DOHH2 (cell line): ENCODE measurements around the gene AGBL4.

Source experiments
- H3F3A ChIP-seq: fragments of 200-600 bp; sonication (generic), shearing (Covaris generic); 2 replicates; pipeline ENCODE4 v1.6.0; 2016; ENCODE audit warnings: antibody characterized with exemption, mild to moderate bottlenecking; ENCODE audit not compliant: control insufficient read depth, insufficient read depth
- H3K27ac ChIP-seq: fragments of 200-600 bp; sonication (generic); 2 replicates; pipeline ENCODE4 v1.5.1; 2014; ENCODE audit warnings: low read depth, mild to moderate bottlenecking, low read length, moderate library complexity
- H3K27me3 ChIP-seq: fragments of 200-600 bp; sonication (generic); 2 replicates; pipeline ENCODE4 v1.6.1; 2014; ENCODE audit warnings: mild to moderate bottlenecking, low read length, mixed read lengths; ENCODE audit not compliant: control insufficient read depth
- H3K36me3 ChIP-seq: fragments of 200-600 bp; sonication (generic); 2 replicates; pipeline ENCODE4 v1.6.1; 2014; ENCODE audit warnings: mild to moderate bottlenecking, low read length, moderate library complexity, mixed read lengths; ENCODE audit not compliant: control insufficient read depth
- H3K4me1 ChIP-seq: fragments of 200-600 bp; sonication (generic); 2 replicates; pipeline ENCODE4 v1.6.1; 2014; ENCODE audit warnings: mild to moderate bottlenecking, low read length, mixed read lengths; ENCODE audit not compliant: control insufficient read depth
- H3K4me2 ChIP-seq: fragments of 200-600 bp; sonication (generic); 2 replicates; pipeline ENCODE4 v1.6.0; 2014; ENCODE audit warnings: mild to moderate bottlenecking, low read length, moderate library complexity
- H3K4me3 ChIP-seq: fragments of 200-600 bp; sonication (generic); 2 replicates; pipeline ENCODE4 v1.5.1; 2014; ENCODE audit warnings: mild to moderate bottlenecking, low read length, mixed read lengths
- H3K79me2 ChIP-seq: fragments of 200-600 bp; sonication (generic); 2 replicates; pipeline ENCODE4 v1.6.1; 2014; ENCODE audit warnings: mild to moderate bottlenecking, low read length, mixed read lengths; ENCODE audit not compliant: control insufficient read depth
- H3K9me2 ChIP-seq: fragments of 200-600 bp; sonication (generic); replicated peaks from 2 replicates; pipeline ENCODE4 v1.6.1; 2014; ENCODE audit warnings: mild to moderate bottlenecking, low read length, mixed read lengths; ENCODE audit not compliant: control insufficient read depth
- H3K9me3 ChIP-seq: fragments of 200-600 bp; sonication (generic); 2 replicates; pipeline ENCODE4 v1.6.1; 2014; ENCODE audit warnings: antibody characterized with exemption, low read length, mixed read lengths; ENCODE audit not compliant: control insufficient read depth, insufficient read depth
- H4K20me1 ChIP-seq: fragments of 200-600 bp; sonication (generic); 2 replicates; pipeline ENCODE4 v1.6.0; 2014; ENCODE audit warnings: low read depth, mild to moderate bottlenecking, antibody characterized with exemption, low read length, moderate library complexity; ENCODE audit not compliant: control insufficient read depth, insufficient read depth
- EZH2phosphoT487 ChIP-seq: fragments of 200-600 bp; sonication (generic); IDR thresholded peaks from 2 replicates; pipeline ENCODE4 v1.6.1; 2017; ENCODE audit warnings: borderline replicate concordance, mild to moderate bottlenecking, antibody characterized with exemption, low read length, moderate library complexity, mixed read lengths
- TF ChIP-seq, protein P1 (sequence below): fragments of 200-600 bp; sonication (generic); IDR thresholded peaks from one replicate; pipeline ENCODE4 v1.5.1; 2014; ENCODE audit warnings: antibody characterized with exemption, mild to moderate bottlenecking, low read depth, low read length; ENCODE audit not compliant: poor library complexity, severe bottlenecking

Gene AGBL4

DNA sequence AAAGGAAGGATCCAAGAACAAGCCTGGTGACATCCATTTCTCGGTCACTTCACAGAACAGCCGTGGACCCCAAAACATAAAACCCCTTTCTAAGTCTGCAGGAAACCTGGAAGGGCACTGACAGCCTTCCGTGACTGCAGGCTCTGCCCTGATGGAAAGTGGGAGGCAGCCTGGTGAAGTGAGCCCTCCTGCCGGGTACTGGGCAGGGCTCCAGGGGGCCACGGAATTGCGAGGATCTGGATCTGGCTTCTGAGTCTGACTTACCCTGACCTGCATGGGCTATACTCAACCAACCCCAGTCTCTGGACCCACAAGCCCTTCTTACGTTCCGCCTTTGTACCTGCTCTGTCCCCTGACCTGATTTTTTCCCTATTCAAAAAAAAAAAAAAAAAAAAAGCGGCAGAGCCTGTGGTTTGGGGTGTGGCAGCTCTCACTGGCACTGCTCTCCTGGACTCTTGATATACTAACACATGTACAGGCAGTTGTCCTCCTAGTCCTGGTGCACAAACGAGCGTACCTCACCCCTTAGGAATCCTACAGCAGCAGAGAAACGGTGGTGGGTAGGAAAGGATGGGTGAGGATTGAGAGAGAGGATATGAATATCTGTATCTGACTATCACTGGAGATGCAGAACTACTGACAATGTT, 1330.0 kb downstream of the AGBL4 start:
- H3K27me3 ChIP-seq: no peaks in the 10 kb centered on the region; the same call in 1 of the 2 replicates
- no peaks in the 10 kb centered on the region for H3K79me2 ChIP-seq
- TF ChIP-seq EZH2phosphoT487: no peak
- TF ChIP-seq, protein P1, sequence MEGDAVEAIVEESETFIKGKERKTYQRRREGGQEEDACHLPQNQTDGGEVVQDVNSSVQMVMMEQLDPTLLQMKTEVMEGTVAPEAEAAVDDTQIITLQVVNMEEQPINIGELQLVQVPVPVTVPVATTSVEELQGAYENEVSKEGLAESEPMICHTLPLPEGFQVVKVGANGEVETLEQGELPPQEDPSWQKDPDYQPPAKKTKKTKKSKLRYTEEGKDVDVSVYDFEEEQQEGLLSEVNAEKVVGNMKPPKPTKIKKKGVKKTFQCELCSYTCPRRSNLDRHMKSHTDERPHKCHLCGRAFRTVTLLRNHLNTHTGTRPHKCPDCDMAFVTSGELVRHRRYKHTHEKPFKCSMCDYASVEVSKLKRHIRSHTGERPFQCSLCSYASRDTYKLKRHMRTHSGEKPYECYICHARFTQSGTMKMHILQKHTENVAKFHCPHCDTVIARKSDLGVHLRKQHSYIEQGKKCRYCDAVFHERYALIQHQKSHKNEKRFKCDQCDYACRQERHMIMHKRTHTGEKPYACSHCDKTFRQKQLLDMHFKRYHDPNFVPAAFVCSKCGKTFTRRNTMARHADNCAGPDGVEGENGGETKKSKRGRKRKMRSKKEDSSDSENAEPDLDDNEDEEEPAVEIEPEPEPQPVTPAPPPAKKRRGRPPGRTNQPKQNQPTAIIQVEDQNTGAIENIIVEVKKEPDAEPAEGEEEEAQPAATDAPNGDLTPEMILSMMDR: no peak
- H3F3A ChIP-seq: no peaks in the 10 kb centered on the region
- no peaks in the 10 kb centered on the region for H3K36me3 ChIP-seq
- H3K4me2 ChIP-seq: no peak overlapping the region
- no peak overlapping the region for H3K4me3 ChIP-seq
- no peak overlapping the region for H3K27ac ChIP-seq
- no peaks in the 10 kb centered on the region for H3K4me1 ChIP-seq
- H4K20me1 ChIP-seq: no peaks in the 10 kb centered on the region
- H3K9me2 ChIP-seq: no peaks in the 10 kb centered on the region
- H3K9me3 ChIP-seq: no peaks in the 10 kb centered on the region

- no peak overlapping the region for H3K4me3 ChIP-seq
- no peak overlapping the region for H3K4me2 ChIP-seq
- H3K27me3 ChIP-seq: no peaks in the 10 kb centered on the region; the same call in 1 of the 2 replicates
- H3K27ac ChIP-seq: no peak overlapping the region
- H3F3A ChIP-seq: no peaks in the 10 kb centered on the region
- no peaks in the 10 kb centered on the region for H4K20me1 ChIP-seq
- H3K36me3 ChIP-seq: no peaks in the 10 kb centered on the region
- H3K4me1 ChIP-seq: no peaks in the 10 kb centered on the region
- no peak for TF ChIP-seq EZH2phosphoT487
- TF ChIP-seq, protein P1: no peak
- no peaks in the 10 kb centered on the region for H3K9me3 ChIP-seq
- H3K79me2 ChIP-seq: no peaks in the 10 kb centered on the region
- H3K9me2 ChIP-seq: no peaks in the 10 kb centered on the region
Measured at GRCh38 chr1:48693180-48693579, 1330.6 kb downstream of the AGBL4 start.

GRCh38 chr1:48692235-48692634, 1331.5 kb downstream of the AGBL4 start:
- TF ChIP-seq, protein P1: no peak
- no peak for TF ChIP-seq EZH2phosphoT487

More at GRCh38 chr1:48692235-48692634, 1331.5 kb downstream of the AGBL4 start:
- no peaks in the 10 kb centered on the region for H3K36me3 ChIP-seq
- no peaks in the 10 kb centered on the region for H4K20me1 ChIP-seq
- H3K27me3 ChIP-seq: no peaks in the 10 kb centered on the region; the same call in 1 of the 2 replicates
- H3F3A ChIP-seq: no peaks in the 10 kb centered on the region
- no peaks in the 10 kb centered on the region for H3K4me1 ChIP-seq
- H3K9me2 ChIP-seq: no peaks in the 10 kb centered on the region
- H3K79me2 ChIP-seq: no peaks in the 10 kb centered on the region
- no peaks in the 10 kb centered on the region for H3K9me3 ChIP-seq
- no peak overlapping the region for H3K27ac ChIP-seq
- no peak overlapping the region for H3K4me3 ChIP-seq
- H3K4me2 ChIP-seq: no peak overlapping the region
